Thyroid gland (tissue), 4 donors: ENCODE data around the gene BCL11B. TPM values are rescaled to one million over a fixed set of nuclear protein-coding genes. Genes with fewer than 3 reads are reported as not detected.

Experiments used
- DNase-seq, 2 donors: peaks; one replicate each; pipeline ENCODE4 v3.0.0-alpha.2; 2019
- H3K27ac ChIP-seq, 3 donors: fragments of 200-600 bp; sonication (generic); 1 replicate in 2 of 3; 2 replicates in 1 of 3; pipeline ENCODE4 v1.5.1; 2016 to 2019; ENCODE audit warnings: mild to moderate bottlenecking in 1 of 3, moderate library complexity in 1 of 3
- H3K27me3 ChIP-seq: fragments of 200-600 bp; sonication (generic); one replicate; pipeline ENCODE4 v1.5.1; 2019
- H3K36me3 ChIP-seq, 2 donors: fragments of 200-600 bp; sonication (generic); one replicate each; pipeline ENCODE4 v1.5.1; 2016 to 2019
- H3K4me1 ChIP-seq, 2 donors: fragments of 200-600 bp; sonication (generic); one replicate each; pipeline ENCODE4 v1.5.1; 2017 to 2019
- H3K4me3 ChIP-seq, 3 donors: fragments of 200-600 bp; sonication (generic); replicated peaks in 1 of 3; 1 replicate in 2 of 3; 2 replicates in 1 of 3; pipeline ENCODE4 v1.5.1; 2016; ENCODE audit warnings: mild to moderate bottlenecking in 1 of 3
- H3K9me3 ChIP-seq: fragments of 200-600 bp; sonication (generic); one replicate; pipeline ENCODE4 v1.5.1; 2017
- CTCF ChIP-seq, 6 experiments: fragments of 200-600 bp in 3 of 6; fragments of 450-650 bp in 3 of 6; sonication (generic) in 3 of 6; IDR thresholded peaks; one replicate each; pipeline ENCODE4 v1.5.1; 2016 to 2019; ENCODE audit warnings: antibody characterized with exemption in 6 of 6, mild to moderate bottlenecking in 2 of 6, inconsistent platforms in 1 of 6, moderate library complexity in 1 of 6
- POLR2A ChIP-seq, 2 donors: fragments of 450-650 bp; IDR thresholded peaks; one replicate each; pipeline ENCODE4 v1.6.1; 2017; ENCODE audit warnings: antibody characterized with exemption in 2 of 2, mild to moderate bottlenecking in 2 of 2, moderate library complexity in 1 of 2
- WGBS, 2 donors: methylation state at CpG; one replicate each; pipeline ENCODE4 v1.1.5; 2017; 5-methylcytosine and 5-hydroxymethylcytosine counted together
- intact Hi-C: fragments of 100-400 bp; cut with DNase I; formaldehyde crosslinking; loops from one replicate; pipeline ENCODE4 v1.15.1; 2023
- total RNA-seq, 4 donors: library from RNA; depleted of rRNA; stranded (reverse); fragments of >200 nt; gene quantifications; one replicate each; pipeline ENCODE4 v1.2.3, GENCODE V29; 2016

Gene BCL11B
- total RNA-seq, 4 donors from 2014 or later = 0.81 to 4.3 (median 2.3) TPM

- Histone ChIP-seq H3K27me3 (no peaks in the 10 kb centered on the region), H3K9me3 (no peaks in the 10 kb centered on the region), H3K4me3 (no peak overlapping the region), H3K4me1 (peaks cover 0 to 12% of the 10 kb centered on the region in 2 donors), H3K27ac (no peak overlapping the region), H3K36me3 (no peaks in the 10 kb centered on the region)
- DNase-seq = no peak
- TF ChIP-seq POLR2A (IDR thresholded peaks at IDR 0.05) = no peak
- TF ChIP-seq CTCF (IDR thresholded peaks at IDR 0.05) = no peak
- intact Hi-C loops = no loop called here
- WGBS, 2 donors = 92 to 97% methylated on average over 3 of the region's 3 CpGs
Measured at GRCh38 chr14:99224948-99225347, 47.0 kb downstream of the BCL11B start.

DNA sequence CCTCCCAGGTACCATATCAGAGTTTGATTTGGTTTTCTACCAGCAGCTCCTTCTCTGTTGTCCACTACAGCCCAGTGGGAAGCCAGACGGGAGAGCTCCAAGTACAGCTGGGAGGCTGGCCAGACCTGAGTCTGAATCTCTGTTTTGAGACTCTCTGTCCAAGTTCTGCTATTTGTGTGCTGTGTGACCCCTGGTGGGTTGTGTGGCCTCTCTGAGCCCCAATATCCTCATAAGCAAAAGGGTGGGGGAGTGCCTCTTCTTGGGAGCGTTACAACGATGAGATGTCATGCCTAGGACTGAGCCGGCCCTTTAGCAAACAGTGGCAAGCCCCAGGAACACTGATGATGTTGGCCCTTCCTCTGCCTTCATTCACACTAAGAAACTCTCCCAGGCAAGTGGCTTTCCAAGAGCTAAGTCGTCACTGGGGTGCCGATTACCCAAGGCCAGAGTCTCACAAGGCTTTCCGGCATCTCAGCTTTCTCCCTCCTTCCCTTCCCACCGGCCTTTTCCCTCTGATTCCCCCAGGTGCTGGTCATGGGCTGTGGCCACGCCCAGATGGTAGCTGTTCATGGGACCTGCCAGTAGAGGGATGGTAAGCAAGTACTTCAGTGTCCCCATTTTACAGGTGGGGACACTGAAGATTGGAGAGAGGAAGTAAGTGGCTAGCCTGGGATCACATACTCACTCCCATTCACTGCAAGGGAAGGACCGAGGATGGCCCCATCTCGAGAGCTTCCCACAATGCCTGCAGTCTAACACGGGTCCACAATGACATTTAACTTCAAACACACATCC is 47.7 kb downstream of the BCL11B start:
- no peak overlapping the region for H3K27ac ChIP-seq
- no peak overlapping the region for H3K4me3 ChIP-seq
- H3K36me3 ChIP-seq = no peaks in the 10 kb centered on the region
- H3K27me3 ChIP-seq = no peaks in the 10 kb centered on the region
- no peaks in the 10 kb centered on the region for H3K9me3 ChIP-seq
- peaks cover 0 to 6% of the 10 kb centered on the region in 2 donors for H3K4me1 ChIP-seq
- TF ChIP-seq CTCF (IDR thresholded peaks at IDR 0.05) (no peak), POLR2A (IDR thresholded peaks at IDR 0.05) (no peak)
- intact Hi-C loops = no loop called here
- DNase-seq = no peak
- 86 to 88% methylated on average over 6 to 11 of the region's 12 CpGs for WGBS, 2 donors

GRCh38 chr14:99221445-99221844 is 50.6 kb downstream of the BCL11B start:
- no peak for DNase-seq
- Histone ChIP-seq H3K4me1 (peaks cover 0 to 7% of the 10 kb centered on the region in 2 donors), H3K27me3 (no peaks in the 10 kb centered on the region), H3K27ac (no peak overlapping the region), H3K4me3 (no peak overlapping the region), H3K36me3 (no peaks in the 10 kb centered on the region), H3K9me3 (no peaks in the 10 kb centered on the region)
- intact Hi-C loops = no loop called here
- TF ChIP-seq CTCF (IDR thresholded peaks at IDR 0.05) = no peak
- no peak for TF ChIP-seq POLR2A (IDR thresholded peaks at IDR 0.05)
- WGBS, 2 donors = 94 to 96% methylated on average over 11 to 13 of the region's 13 CpGs

- Histone ChIP-seq H3K27ac (no peak overlapping the region), H3K9me3 (no peaks in the 10 kb centered on the region), H3K36me3 (no peaks in the 10 kb centered on the region), H3K27me3 (no peaks in the 10 kb centered on the region), H3K4me1 (peaks cover 11 to 15% of the 10 kb centered on the region in 2 donors), H3K4me3 (no peak overlapping the region)
- no peak for TF ChIP-seq POLR2A (IDR thresholded peaks at IDR 0.05)
- TF ChIP-seq CTCF (IDR thresholded peaks at IDR 0.05) = no peak
- no peak for DNase-seq
- WGBS, 2 donors = 82 to 84% methylated on average over 13 of the region's 13 CpGs
- intact Hi-C loops = no loop called here
Measured at GRCh38 chr14:99217066-99217955, 54.7 kb downstream of the BCL11B start.
